ENCODE data around the gene ZDHHC3. TPM values are rescaled to one million over a fixed set of nuclear protein-coding genes. Genes with fewer than 3 reads are reported as not detected.

Gene ZDHHC3
- polyA plus RNA-seq, 1 donor from 2014 or later, result 33.6 TPM

DNA sequence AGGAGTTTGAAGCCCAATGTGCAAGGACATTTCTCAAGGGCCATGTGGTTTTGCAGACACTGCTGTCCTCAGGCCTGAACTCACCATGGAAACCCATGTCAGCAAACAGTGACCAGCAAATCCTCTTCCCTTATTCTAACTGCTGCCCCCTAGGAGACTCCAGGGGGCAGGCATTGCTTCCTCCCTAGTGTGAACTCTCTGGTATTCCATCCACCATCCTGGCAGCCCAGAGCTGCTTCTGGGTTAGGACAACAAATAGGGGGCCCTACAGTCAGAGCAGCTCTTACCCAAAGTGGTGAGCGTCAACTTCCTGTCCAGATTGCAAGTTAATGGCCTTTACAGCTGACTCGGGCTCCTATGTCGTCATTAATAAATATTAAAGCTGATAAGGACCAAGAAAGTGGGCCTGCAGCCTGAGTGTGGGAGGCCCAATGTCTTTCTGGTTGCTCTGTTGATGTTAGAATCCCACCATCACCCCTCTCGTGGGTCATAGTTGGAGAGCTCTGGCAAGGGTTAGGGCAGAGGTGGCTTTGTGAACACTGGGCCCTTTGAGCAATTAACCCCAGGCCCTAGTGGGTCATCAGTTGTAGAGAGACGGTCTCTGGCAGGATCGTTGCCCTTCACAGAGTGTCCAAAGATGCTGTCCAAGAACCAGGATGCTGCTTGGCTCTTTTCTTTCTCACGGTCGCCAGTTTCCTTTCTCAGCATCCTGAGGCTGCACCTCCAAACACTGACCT is 60.1 kb downstream of the ZDHHC3 start:
- Mint-ChIP-seq H3K4me1 (peaks cover 0 to 1% (median 0%) of the 10 kb centered on the region in 3 donors), H3K36me3 (peaks cover 3% of the 10 kb centered on the region), H3K27me3 (no peaks in the 10 kb centered on the region), H3K27ac (peak overlapping the region in 1 of 3 donors; percentile 66), H3K9me3 (peaks cover 0 to 3% (median 0%) of the 10 kb centered on the region in 3 donors), H3K4me3 (no peak overlapping the region)

DNA sequence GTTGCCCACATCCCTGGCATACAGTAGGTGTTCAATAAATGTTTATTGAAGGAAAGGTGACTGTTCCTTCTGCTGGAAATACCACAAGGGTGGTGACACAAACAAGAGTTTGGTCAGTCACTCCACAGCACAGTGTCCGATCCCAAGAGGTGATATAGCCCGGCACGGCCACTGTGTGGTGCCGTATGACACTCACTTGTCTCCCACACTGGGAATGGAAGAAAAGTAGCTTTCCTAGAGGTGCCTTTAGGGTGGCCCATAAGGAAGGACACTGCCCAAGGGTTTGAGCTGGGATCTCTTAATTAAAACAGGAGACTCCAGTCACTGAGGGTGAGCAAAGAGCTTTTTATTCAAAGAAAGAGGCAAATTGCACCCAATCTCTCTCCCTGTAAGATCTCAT is 61.0 kb downstream of the ZDHHC3 start:
- peaks cover 0 to 1% (median 0%) of the 10 kb centered on the region in 3 donors for H3K4me1 Mint-ChIP-seq
- peaks cover 2% of the 10 kb centered on the region for H3K36me3 Mint-ChIP-seq
- no peak overlapping the region for H3K4me3 Mint-ChIP-seq
- H3K27me3 Mint-ChIP-seq, result no peaks in the 10 kb centered on the region
- H3K27ac Mint-ChIP-seq, result no peak overlapping the region
- H3K9me3 Mint-ChIP-seq, result peaks cover 0 to 5% (median 0%) of the 10 kb centered on the region in 3 donors

DNA sequence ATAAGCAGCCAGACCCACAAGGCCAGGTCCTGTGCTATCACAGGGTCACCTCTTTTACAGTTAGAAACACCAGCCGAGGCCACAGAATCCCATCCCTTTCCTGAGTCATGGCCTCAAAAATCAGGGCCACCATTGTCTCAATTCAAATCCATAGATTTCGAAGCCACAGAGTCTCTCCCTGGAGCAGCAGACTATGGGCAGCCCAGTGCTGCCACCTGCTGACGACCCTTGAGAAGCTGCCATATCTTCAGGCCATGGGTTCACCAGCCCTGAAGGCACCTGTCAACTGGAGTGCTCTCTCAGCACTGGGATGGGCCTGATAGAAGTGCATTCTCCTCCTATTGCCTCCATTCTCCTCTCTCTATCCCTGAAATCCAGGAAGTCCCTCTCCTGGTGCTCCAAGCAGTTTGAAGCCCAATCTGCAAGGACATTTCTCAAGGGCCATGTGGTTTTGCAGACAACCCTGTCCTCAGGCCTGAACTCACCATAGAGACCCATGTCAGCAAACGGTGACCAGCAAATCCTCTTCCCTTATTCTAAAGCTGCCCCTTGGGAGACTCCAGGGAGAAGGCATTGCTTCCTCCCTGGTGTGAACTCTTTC is 62.0 kb downstream of the ZDHHC3 start:
- H3K4me3 Mint-ChIP-seq, result no peak overlapping the region
- peaks cover 0 to 6% (median 0%) of the 10 kb centered on the region in 3 donors for H3K9me3 Mint-ChIP-seq
- H3K27me3 Mint-ChIP-seq, result no peaks in the 10 kb centered on the region
- peaks cover 0 to 1% (median 0%) of the 10 kb centered on the region in 3 donors for H3K4me1 Mint-ChIP-seq
- no peaks in the 10 kb centered on the region for H3K36me3 Mint-ChIP-seq
- H3K27ac Mint-ChIP-seq, result no peak overlapping the region

DNA sequence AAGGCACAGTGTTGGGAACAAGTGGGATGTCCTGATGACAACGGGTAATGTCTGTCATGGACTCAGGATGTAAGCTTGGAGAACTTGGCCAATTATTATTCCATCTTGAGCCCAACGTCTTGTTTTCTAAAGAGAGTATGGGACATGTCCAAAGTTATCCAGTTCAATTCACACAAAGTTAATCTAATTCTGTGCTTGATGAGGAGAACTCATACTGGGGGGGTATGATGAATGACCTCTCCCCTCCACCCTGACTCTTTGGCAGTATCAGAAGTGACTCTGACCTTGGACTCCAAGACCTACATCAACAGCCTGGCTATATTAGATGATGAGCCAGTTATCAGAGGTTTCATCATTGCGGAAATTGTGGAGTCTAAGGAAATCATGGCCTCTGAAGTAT is 65.3 kb downstream of the ZDHHC3 start:
- Mint-ChIP-seq H3K4me3 (no peak overlapping the region), H3K36me3 (no peaks in the 10 kb centered on the region), H3K27me3 (no peaks in the 10 kb centered on the region), H3K9me3 (peaks cover 0 to 6% (median 0%) of the 10 kb centered on the region in 3 donors), H3K27ac (no peak overlapping the region), H3K4me1 (peaks cover 0 to 1% (median 0%) of the 10 kb centered on the region in 3 donors)

DNA sequence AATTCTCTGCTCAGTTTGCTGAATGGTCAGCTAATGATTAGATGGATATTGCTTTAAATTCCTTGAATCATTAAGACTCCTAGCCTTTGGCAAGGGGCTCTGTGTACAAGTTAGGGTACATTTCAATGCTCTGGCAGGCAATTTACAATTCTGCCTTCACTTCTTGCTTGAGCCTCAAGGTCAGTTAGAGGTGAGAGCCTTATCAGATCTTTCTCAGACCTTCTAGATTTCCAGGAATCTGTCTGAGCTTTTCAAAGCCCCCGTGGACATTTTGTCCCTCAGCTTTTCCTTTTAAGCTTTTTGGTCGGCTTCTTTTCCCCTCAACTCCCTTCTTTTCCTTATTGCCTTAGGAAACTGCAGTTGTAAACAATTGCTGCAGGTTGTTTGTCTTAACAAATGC is 66.9 kb downstream of the ZDHHC3 start:
- H3K36me3 Mint-ChIP-seq, result no peaks in the 10 kb centered on the region
- no peaks in the 10 kb centered on the region for H3K27me3 Mint-ChIP-seq
- peaks cover 0 to 1% (median 0%) of the 10 kb centered on the region in 3 donors for H3K4me1 Mint-ChIP-seq
- H3K4me3 Mint-ChIP-seq, result no peak overlapping the region
- no peak overlapping the region for H3K27ac Mint-ChIP-seq
- peaks cover 0 to 6% (median 0%) of the 10 kb centered on the region in 3 donors for H3K9me3 Mint-ChIP-seq

DNA sequence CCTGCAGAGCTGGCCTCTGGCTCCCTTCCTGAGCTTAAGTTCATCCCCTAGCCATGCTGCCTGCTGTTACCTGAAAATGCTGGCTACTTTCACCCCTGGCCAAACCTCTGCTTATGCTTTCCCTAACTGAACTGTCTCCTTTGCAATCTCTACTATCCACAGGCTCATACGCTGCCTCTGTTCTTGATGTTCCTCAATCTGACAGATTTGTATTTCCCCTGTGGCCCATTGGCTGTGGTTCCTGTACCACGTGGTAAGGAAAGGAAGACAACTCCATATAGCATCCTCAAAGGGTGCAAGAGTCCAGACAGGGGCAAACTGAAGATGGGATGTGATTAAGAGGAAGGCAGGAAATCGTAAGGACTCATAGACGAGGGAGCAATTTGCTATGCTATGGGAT is 68.4 kb downstream of the ZDHHC3 start:
- Mint-ChIP-seq H3K27me3 (no peaks in the 10 kb centered on the region), H3K9me3 (peaks cover 0 to 6% (median 0%) of the 10 kb centered on the region in 3 donors), H3K4me1 (peaks cover 0 to 1% (median 0%) of the 10 kb centered on the region in 3 donors), H3K36me3 (no peaks in the 10 kb centered on the region), H3K27ac (no peak overlapping the region), H3K4me3 (no peak overlapping the region)

DNA sequence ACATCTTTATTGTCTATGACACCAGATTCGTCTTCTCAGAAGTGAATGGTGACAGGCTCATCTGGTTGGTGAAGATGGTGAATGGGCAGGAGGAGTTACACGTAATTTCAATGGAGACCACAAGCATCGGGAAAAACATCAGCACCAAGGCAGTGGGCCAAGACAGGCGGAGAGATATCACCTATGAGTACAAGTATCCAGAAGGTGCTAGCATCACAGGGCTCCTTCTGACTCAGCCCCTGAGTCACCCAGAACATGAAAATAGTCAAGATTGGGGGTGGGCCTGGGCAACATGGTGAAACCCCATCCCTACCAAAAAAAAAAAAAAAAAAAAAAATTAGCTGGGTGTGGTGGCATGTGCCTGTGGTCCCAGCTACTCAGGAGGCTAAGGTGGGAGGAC is 69.0 kb downstream of the ZDHHC3 start:
- Mint-ChIP-seq H3K27me3 (no peaks in the 10 kb centered on the region), H3K27ac (no peak overlapping the region), H3K4me1 (peaks cover 0 to 1% (median 0%) of the 10 kb centered on the region in 3 donors)

DNA sequence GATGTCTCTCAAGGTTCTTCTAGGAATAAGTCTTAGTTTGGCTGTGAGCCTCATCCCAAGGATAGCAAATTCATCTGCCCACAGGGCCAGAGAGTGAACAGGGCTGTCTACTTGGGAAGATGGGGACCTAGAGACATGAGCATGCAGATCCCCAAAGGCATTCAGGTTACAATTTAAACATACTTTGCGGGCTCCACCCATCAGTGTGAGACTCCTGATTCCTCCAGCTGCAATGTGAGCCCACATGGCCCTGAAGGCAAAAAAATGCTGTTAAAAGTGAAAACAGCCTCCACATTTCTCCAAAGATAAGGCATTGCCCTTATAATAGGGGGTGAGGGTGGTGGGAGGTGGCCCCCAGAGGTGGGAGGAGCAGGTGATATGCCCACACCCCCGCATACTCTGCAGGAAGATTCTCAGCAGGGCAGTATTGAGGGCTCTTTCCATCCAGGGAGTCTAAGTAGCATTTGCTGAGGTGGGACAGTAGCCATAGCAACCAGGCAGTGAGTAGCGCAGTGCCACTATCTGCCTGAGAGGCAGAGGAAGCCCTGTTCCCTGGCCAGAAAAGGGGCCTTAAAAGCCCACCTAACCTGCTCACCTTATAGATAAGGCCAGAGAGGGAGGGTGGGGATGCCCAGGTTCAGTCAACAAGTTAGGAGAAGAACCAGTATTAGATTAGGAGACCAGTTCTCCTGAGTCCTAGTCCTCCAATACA is 70.4 kb downstream of the ZDHHC3 start:
- Mint-ChIP-seq H3K9me3 (peaks cover 0 to 3% (median 0%) of the 10 kb centered on the region in 3 donors), H3K27ac (peak overlapping the region in 1 of 3 donors; percentile 10), H3K27me3 (peaks cover 3% of the 10 kb centered on the region), H3K36me3 (no peaks in the 10 kb centered on the region), H3K4me3 (no peak overlapping the region), H3K4me1 (no peaks in the 10 kb centered on the region)

More for the DNA sequence above, 69.0 kb downstream of the ZDHHC3 start:
- H3K9me3 Mint-ChIP-seq, result peaks cover 0 to 6% (median 0%) of the 10 kb centered on the region in 3 donors
- H3K36me3 Mint-ChIP-seq, result no peaks in the 10 kb centered on the region
- no peak overlapping the region for H3K4me3 Mint-ChIP-seq

DNA sequence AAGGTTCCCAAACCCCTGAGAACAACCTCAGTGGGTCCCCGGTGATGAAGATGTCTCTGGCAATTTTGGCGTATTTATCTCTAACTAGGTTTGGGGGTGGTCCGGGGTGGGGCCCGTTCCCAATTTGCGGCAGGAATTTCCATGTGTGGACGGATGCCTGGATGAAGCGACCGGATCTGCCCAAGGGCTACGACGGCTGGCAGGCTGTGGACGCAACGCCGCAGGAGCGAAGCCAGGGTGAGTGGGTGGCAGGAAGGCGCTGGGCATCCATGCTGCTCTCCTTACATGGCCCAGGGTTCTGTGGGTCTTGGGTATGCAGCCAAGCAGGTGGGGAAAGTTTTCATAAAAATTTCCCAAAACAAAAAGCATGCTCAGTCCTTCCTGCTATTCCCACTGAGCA is 72.2 kb downstream of the ZDHHC3 start:
- Mint-ChIP-seq H3K36me3 (no peaks in the 10 kb centered on the region), H3K9me3 (no peaks in the 10 kb centered on the region), H3K4me1 (no peaks in the 10 kb centered on the region), H3K27ac (no peak overlapping the region), H3K27me3 (peaks cover 9% of the 10 kb centered on the region), H3K4me3 (no peak overlapping the region)

DNA sequence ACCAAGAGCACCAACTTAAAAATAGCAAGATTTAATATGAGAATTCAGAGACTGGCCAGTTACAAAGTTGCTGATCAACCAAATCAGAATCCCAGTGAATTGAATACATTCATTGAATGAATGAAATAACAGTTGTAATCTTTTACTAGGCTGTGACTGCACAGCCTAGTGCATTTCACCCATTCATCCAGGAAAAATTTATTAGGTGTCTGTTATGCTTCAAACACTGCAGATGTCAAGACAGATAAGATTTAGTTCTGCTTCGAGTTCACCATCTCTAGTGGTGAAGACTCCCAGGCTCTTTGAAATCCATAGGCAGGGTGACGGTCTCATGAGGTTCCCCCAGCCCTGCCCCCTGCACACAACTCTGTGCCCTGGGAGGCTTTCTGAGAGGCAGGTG is 72.7 kb downstream of the ZDHHC3 start:
- H3K4me1 Mint-ChIP-seq, result no peaks in the 10 kb centered on the region
- H3K4me3 Mint-ChIP-seq, result no peak overlapping the region
- no peaks in the 10 kb centered on the region for H3K36me3 Mint-ChIP-seq
- no peak overlapping the region for H3K27ac Mint-ChIP-seq
- peaks cover 9% of the 10 kb centered on the region for H3K27me3 Mint-ChIP-seq
- H3K9me3 Mint-ChIP-seq, result no peaks in the 10 kb centered on the region

DNA sequence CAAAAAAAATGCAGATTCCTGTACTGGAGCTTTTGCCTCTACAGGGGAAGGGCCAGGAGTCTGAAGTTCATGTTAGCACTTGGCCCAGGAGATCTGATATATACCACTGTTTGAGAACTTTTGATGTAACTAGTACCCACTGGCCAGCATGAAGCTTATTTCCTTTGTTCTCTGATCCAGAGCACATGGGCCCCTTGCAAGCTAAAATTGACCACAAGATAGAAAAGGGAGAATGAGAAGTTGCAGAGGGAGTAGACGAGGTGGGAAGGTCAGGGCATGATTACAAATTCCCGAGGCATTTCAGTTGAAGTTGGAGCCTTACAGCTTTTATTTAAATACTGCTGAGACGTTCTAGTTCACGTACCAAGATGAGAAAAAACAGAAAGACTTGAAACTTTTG is 73.3 kb downstream of the ZDHHC3 start:
- H3K27ac Mint-ChIP-seq, result peak overlapping the region in 1 of 3 donors; percentile 34
- H3K4me1 Mint-ChIP-seq, result no peaks in the 10 kb centered on the region

DNA sequence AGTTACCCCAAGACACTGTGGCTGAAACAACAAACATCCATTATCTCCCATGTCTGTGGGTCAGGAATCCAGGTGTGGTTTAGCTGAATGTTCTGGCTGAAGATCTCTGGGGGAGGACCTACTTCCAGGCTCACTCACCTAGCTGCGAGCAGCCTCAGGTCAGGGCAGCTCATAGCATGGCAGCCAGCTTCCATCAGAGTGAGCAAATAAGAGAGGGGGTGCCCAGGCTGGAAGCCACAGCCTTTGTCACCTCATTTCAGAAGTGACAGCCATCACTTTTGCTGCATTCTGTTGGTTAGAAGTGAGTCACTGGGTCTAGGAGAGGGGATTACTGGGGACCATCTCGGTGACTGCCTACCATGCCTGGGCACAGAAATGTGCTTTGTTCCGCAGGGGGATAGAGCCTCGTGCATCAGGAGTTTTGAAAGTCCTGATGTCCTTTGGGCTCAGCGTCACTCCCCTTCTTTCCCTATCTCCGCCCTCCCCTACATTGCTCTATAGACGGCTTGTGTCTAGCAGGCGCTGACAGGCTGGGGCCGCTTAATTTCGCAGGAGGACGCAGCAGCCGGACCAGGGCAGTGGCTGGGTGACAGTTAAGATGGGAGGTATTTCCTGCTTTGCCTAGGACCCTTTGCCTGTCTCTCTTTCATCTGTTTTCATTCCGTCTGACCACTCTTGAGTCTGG is 76.1 kb downstream of the ZDHHC3 start:
- H3K9me3 Mint-ChIP-seq, result no peaks in the 10 kb centered on the region
- no peaks in the 10 kb centered on the region for H3K36me3 Mint-ChIP-seq
- H3K4me1 Mint-ChIP-seq, result peaks cover 0 to 5% (median 4%) of the 10 kb centered on the region in 3 donors
- no peak overlapping the region for H3K4me3 Mint-ChIP-seq
- peak overlapping the region in 1 of 3 donors; percentile 23 for H3K27ac Mint-ChIP-seq
- peaks cover 12% of the 10 kb centered on the region for H3K27me3 Mint-ChIP-seq

More for the DNA sequence above, 73.3 kb downstream of the ZDHHC3 start:
- Mint-ChIP-seq H3K36me3 (no peaks in the 10 kb centered on the region), H3K9me3 (no peaks in the 10 kb centered on the region), H3K27me3 (peaks cover 11% of the 10 kb centered on the region), H3K4me3 (no peak overlapping the region)

DNA sequence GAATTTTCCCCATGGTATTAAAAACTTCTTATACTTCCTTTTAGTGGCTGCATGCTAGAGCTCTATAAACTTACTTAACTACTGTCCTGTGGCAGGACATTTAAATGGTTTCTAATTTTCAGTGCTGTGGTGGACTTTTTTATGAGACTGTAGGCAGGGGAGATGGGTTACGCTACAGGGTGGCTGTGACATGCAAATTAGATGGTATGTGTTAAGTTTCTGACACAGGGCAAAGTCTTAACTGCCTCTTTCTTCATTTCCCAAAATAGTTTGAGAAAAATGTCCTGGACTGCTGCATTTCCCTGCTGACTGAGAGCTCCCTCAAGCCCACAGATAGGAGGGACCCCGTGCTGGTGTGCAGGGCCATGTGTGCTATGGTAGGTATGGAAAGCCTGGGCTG is 79.5 kb downstream of the ZDHHC3 start:
- Mint-ChIP-seq H3K27me3 (peaks cover 14% of the 10 kb centered on the region), H3K4me3 (no peak overlapping the region), H3K4me1 (peaks cover 0 to 5% (median 4%) of the 10 kb centered on the region in 3 donors), H3K27ac (no peak overlapping the region), H3K36me3 (no peaks in the 10 kb centered on the region), H3K9me3 (no peaks in the 10 kb centered on the region)

DNA sequence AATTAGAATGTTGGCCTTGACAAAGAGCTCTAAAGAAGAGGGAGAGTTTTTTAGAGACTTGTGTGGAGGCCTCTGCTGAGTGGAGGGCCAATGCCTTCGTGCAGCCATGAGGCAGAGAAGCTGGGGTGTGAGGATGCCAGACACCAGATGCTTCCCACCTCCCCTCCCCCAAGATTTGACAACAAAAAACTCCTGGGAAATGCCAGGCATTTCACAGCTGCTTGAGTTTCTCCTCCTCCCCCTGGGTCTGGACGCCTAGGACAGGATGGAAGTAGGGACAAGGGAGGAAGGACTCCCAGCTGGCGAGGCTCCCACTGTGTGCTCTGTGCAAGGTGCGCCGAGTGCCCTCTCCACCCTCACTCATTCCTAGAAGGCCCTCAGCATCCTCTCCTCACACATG is 81.5 kb downstream of the ZDHHC3 start:
- peaks cover 10% of the 10 kb centered on the region for H3K27me3 Mint-ChIP-seq
- H3K36me3 Mint-ChIP-seq, result no peaks in the 10 kb centered on the region
- H3K4me1 Mint-ChIP-seq, result peaks cover 0 to 5% (median 4%) of the 10 kb centered on the region in 3 donors
- H3K9me3 Mint-ChIP-seq, result peaks cover 0 to 2% (median 0%) of the 10 kb centered on the region in 3 donors
- H3K27ac Mint-ChIP-seq, result no peak overlapping the region
- no peak overlapping the region for H3K4me3 Mint-ChIP-seq

DNA sequence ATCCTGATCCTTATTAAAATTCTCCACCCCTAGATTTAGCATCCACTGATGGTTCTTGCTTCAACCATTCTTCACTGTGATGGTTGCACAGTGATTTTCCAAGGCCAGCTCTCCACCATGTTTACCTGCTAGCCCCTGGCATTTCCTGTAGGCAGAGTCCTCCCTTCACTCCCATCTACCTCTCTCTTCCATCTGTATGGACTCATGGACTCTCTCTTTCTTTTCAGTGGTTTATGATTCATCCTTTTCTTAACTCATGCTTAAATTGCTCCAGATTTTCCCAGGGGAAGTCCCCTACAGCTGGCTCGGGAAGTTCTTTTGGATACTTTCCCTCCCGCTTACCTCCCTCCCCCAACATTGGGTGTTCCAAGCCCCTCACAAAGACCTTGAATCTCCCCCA is 82.9 kb downstream of the ZDHHC3 start:
- no peaks in the 10 kb centered on the region for H3K36me3 Mint-ChIP-seq
- peaks cover 5% of the 10 kb centered on the region for H3K27me3 Mint-ChIP-seq
- no peak overlapping the region for H3K4me3 Mint-ChIP-seq
- H3K4me1 Mint-ChIP-seq, result peaks cover 0 to 5% (median 4%) of the 10 kb centered on the region in 3 donors
- no peak overlapping the region for H3K27ac Mint-ChIP-seq
- peaks cover 0 to 2% (median 0%) of the 10 kb centered on the region in 3 donors for H3K9me3 Mint-ChIP-seq

Data from IgD-negative memory B cell (primary cell).